Measurements from ENCODE around the gene TSC1. TPM values are rescaled to one million over a fixed set of nuclear protein-coding genes. Genes with fewer than 3 reads are reported as not detected.

The TSC1 gene
- total RNA-seq, 1 donor from 2014 or later: 33.4 TPM

DNA sequence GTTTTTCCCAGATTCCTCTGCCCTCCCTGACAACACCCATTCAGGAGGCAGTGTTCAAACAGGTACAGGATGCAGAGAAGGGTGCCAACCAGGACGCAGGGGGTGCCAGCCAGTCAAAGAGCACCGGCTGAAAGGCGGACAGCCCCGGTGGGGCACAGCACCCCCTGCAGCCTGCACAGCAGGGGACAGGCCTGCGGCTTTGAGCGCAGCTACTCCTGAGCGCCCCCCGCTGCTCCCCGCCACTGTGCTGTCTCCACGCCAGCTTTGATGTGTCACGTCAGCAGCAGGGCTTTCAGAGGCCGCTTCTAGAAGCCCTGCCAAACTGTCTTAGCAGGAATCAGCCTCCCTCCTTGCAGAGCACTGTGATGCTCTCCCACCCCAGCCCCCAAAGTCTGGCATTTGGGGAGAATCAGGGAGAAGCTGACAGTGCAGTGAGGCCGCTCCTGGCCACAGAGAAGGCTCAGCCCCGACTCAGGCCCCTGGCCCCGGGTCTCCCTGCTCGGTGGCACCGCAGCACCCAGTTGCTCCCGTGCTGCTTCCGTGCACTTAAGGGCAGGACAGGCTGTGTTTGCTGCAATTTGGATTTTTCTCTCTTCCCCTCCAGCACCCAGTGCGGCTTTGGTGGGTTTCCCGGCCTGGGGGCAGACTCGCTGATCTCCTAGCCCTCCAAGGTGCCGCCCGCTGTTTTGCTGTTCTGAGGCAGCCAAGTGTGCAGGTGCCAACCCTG, 86.6 kb downstream of the TSC1 start:
- no peak for DNase-seq

DNA sequence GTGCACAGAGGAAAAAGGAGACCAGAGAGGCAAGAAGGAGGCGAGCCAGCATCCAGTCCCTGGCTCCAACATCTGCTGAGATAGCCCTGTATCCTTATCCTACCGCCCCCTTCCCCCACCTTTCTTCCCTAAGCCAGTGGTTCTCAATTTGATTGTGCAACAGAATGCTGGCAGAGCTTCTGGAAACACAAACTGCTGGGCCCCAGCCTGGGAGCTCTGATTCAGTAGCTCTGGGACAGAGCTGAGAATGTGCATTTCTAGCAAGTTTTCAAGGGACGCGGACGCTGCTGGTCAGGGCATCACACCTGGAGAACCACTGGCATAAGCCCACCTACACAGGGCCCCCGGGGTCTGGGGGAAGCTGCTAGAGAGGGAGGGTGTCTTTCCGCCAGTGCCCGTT, 87.4 kb downstream of the TSC1 start:
- no peak for DNase-seq

GRCh38 chr9:132855904-132856303, 88.5 kb downstream of the TSC1 start:
- DNase-seq: no peak

GRCh38 chr9:132854832-132855231, 89.6 kb downstream of the TSC1 start:
- no peak for DNase-seq

- no peak for DNase-seq
Observed at GRCh38 chr9:132853482-132853881, 90.9 kb downstream of the TSC1 start.

DNA sequence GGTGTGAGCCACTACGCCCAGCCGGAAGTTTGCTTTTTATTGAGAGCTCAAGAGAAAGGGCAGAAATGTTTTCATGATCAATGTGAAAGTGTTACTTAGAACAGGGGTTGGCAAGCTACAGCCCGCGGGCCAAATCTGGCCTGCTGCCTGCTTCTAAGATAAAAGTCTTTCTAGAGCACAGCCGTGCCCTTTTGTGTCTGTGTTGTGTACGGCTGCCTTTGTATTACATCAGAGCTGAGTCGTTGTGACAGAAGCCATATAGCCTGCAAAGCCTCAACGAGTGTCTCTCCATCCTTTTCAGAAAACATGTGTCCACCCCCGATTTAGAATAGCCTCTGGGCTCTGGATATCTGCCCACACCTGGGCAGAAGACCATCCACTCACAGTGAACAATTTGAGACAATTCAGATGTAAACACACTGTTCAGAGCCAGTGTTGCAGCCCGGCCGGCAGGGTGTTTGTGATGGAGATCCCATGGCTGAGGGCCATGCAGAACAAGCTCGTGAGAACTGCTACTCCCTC, 95.2 kb downstream of the TSC1 start:
- DNase-seq: no peak

- DNase-seq: no peak
Observed at GRCh38 chr9:132846918-132847515, 97.4 kb downstream of the TSC1 start.

DNA sequence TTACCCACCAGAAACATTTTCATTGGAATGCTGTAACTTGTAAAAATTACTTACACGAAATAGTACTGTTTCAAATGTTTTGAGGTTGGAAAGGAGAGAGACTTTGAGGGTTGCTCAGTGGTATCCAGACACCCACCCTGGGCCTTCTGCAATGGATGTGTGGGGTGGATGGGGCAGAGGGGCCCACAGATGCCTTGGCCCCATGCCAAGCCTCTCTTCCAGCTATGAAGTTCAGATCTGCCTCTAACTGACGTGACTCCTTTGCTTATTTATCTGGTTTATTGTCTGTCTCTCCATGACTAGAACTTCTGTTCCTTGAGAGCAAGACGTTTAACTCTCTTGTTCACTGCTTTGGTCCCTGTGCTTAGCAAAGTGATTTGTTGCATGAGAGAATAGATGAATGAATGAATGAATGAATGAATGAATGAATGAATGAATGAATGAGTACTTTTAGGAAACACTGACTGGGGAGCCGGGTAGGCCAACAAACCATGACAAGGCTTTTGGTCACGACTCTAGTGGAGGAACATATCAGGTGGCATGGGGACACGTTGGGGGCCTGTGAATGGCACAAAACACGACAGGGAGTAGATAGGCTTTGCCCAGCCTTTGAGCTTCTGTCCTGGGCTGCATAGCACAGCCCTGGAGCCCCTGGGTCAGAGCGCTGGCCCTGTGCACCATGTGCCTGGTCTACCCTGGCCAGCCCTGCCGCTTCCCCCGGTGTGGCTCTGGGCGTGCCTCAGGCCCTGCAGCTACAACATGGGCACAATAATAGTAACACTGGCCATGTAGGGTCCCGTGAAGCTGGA, 98.1 kb downstream of the TSC1 start:
- DNase-seq: no peak

DNA sequence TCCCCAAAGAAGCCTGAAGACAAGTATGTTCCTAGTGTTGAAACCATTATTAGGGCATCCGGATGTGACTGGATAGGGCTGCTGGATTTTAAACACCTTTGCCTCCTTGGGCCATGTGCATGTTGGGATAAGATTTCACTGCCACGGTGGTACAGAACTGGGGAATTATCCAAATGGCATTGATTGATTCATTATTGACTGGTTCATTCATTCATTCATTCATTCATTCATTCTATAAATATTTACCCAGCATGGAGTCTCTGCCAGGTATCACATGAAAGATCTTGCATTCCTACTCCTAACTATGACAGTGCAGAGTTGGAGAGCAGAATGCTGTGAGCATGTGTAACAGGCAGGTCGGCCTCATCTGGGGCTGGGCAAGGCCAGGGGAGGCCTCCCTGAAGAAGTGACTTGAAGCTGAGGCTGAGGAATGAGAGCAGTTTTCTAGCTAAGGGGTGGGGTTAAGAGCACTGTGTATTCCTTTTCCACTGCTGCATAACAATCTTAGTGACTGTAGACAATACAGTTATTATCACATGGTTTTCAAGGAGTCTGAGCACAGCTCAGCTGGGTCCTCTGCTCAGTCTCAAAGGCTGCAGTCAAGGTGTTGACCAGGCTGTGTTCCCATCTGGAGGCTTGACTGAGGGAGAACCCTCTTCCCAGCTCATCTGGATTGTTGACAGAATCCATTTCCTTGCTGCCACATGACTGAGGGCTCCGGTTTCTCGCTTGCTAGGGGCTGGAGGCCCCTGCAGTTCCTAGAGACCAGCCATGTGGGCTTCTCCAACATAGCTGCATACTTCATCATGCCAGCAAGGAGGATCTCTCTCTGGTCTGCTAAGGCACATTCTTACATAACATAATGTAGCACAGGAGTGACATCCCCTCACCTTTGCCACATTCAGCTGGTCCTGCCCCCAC, 102.0 kb downstream of the TSC1 start:
- DNase-seq: no peak

Other genes with a start within 250 kb of the TSC1 start
- 0.09 TPM in 1 of 2 replicates, not detected in the other for gene AK8, start 66.3 kb downstream of the TSC1 start, total RNA-seq
- 1.3 and 1.4 TPM in 2 replicates for gene SPACA9, start 65.7 kb downstream of the TSC1 start, total RNA-seq
- gene GFI1B, start 34.1 kb upstream of the TSC1 start, total RNA-seq: not detected in 2 replicates
- gene GTF3C5, start 86.4 kb upstream of the TSC1 start, total RNA-seq: 53.3 and 59.2 TPM in 2 replicates
- gene CEL, start 117.4 kb upstream of the TSC1 start, total RNA-seq: 0.14 and 0.17 TPM in 2 replicates
- gene RALGDS, start 176.6 kb upstream of the TSC1 start, total RNA-seq: 68.7 and 68.9 TPM in 2 replicates
- 15.7 and 28.0 TPM in 2 replicates for gene GBGT1, start 219.3 kb upstream of the TSC1 start, total RNA-seq